Spinal cord (tissue), 10 donors: ENCODE measurements around the gene KRTDAP. TPM values are rescaled to one million over a fixed set of nuclear protein-coding genes. Genes with fewer than 3 reads are reported as not detected.
A peak's percentile ranks its signal among the peaks of the same experiment; 100 is the strongest.

Experiments used
- DNase-seq, 6 donors: peaks; one replicate each; pipeline versions ENCODE4 v3.0.0 to v3.0.0-alpha.2; 2013 to 2015; ENCODE audit warnings: low spot score in 6 of 6, low read depth in 4 of 6
- H3K27ac ChIP-seq: one replicate; pipeline ENCODE4 v1.5.1; 2013; ENCODE audit warnings: low read depth, low read length, control low read depth
- H3K27me3 ChIP-seq: one replicate; pipeline ENCODE4 v1.6.1; 2013; ENCODE audit warnings: low read length; ENCODE audit not compliant: control insufficient read depth, insufficient read depth
- H3K36me3 ChIP-seq: one replicate; pipeline ENCODE4 v1.6.1; 2013; ENCODE audit warnings: low read length; ENCODE audit not compliant: control insufficient read depth, insufficient read depth
- H3K4me1 ChIP-seq: one replicate; pipeline ENCODE4 v1.6.1; 2013; ENCODE audit warnings: low read length; ENCODE audit not compliant: control insufficient read depth, insufficient read depth
- H3K4me3 ChIP-seq: one replicate; pipeline ENCODE4 v1.5.1; 2013; ENCODE audit warnings: low read depth, low read length, control low read depth
- H3K9me3 ChIP-seq: one replicate; pipeline ENCODE4 v1.6.1; 2013; ENCODE audit warnings: low read length; ENCODE audit not compliant: control insufficient read depth, insufficient read depth
- WGBS: methylation state at CpG from one replicate; pipeline ENCODE4 v1.1.5; 2013; ENCODE audit warnings: missing lambda C conversion rate; ENCODE audit not compliant: insufficient coverage; 5-methylcytosine and 5-hydroxymethylcytosine counted together
- polyA plus RNA-seq, 2 donors: library from polyadenylated mRNA; unstranded; fragments of 120-200 nt; gene quantifications; one replicate each; pipeline ENCODE4 v1.2.1, GENCODE V29; 2013; ENCODE audit not compliant: insufficient read length in 2 of 2
- total RNA-seq, 2 donors: library from RNA; depleted of rRNA in 1 of 2; stranded (reverse); fragments of 120-200 nt in 1 of 2; fragments of >200 nt in 1 of 2; gene quantifications; one replicate each; pipeline versions ENCODE4 v1.2.3 to v1.2.4, GENCODE V29; 2013 to 2014
- donor health status: healthy.

KRTDAP gene
- total and polyA plus RNA-seq, 4 donors = not detected

DNA sequence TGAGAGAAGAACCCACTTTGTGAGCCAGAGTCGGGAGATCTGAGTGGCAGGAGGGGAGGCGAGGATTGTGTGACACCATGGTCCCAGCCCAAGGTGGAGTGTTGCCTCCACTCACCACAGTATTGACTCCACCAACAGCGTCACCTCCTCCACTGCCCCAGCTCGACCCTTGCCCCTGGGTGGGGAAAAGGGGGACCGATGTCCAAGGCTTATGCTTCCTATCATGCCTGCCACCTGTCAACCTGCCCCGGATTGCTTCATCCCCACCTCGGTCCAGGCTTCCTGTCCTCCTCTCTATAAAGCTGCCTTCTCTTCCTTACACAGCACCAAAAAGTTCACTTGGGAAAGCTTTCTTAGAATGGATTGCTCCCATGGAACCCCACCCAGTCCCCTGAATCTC is 15.7 kb upstream of the KRTDAP start:
- Histone ChIP-seq H3K9me3 (no peaks in the 10 kb centered on the region), H3K4me1 (peaks cover 13% of the 10 kb centered on the region), H3K36me3 (peaks cover 3% of the 10 kb centered on the region), H3K27me3 (peaks cover 38% of the 10 kb centered on the region), H3K27ac (no peak overlapping the region), H3K4me3 (no peak overlapping the region)
- DNase-seq = no peak
- 87% methylated on average over 5 of the region's 7 CpGs for WGBS

GRCh38 chr19:35502751-35503150 is 12.5 kb upstream of the KRTDAP start:
- no peak for DNase-seq
- peaks cover 9% of the 10 kb centered on the region for H3K36me3 ChIP-seq
- H3K4me3 ChIP-seq = no peak overlapping the region
- H3K27ac ChIP-seq = no peak overlapping the region
- WGBS = no CpG with 5 or more reads among the region's 4 CpGs
- peaks cover 8% of the 10 kb centered on the region for H3K27me3 ChIP-seq
- no peaks in the 10 kb centered on the region for H3K4me1 ChIP-seq
- no peaks in the 10 kb centered on the region for H3K9me3 ChIP-seq

DNA sequence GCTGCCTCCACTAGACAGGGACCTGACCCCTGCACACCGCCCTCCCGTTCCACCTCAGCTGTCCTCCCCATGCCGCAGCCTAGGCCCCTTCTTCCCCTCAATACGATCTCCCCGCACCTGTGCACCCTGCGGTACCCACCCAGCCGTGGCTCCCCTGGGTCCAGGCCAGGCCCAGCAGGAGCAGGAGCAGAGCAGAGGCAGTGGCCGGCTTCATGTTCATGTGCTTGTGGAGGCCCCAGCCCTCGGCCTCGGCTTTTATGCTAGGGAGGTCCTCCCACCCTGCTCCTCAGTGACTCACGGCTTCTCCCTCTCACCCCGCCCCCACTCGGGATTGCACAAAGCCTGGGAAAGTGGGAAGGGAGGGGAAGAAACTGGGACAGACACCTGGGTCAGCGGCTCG is 11.4 kb upstream of the KRTDAP start:
- DNase-seq = no peak
- peaks cover 9% of the 10 kb centered on the region for H3K36me3 ChIP-seq
- H3K27ac ChIP-seq = no peak overlapping the region
- 81% methylated on average over 8 of the region's 15 CpGs for WGBS
- H3K4me3 ChIP-seq = no peak overlapping the region
- H3K4me1 ChIP-seq = no peaks in the 10 kb centered on the region
- H3K27me3 ChIP-seq = peaks cover 5% of the 10 kb centered on the region
- no peaks in the 10 kb centered on the region for H3K9me3 ChIP-seq

DNA sequence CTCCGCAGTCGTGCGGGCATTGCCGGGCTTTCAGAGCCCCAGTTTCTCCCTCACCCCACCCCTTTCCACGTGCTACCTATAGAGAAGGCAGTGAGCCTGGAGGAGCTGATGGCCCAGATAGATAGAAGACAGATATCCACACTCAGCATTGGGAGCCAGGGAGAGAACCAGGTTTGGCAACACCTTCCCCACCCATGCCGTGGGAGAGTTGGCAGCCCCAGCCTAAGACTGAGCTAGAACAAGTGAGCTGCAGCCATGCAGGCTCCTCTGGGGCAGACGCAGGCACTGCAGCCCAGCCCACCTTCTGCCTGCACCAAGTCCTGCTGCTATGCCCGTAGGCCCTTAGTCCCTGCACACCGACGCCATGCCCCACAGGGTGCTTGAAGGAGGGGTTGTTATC is 10.3 kb upstream of the KRTDAP start:
- Histone ChIP-seq H3K4me3 (no peak overlapping the region), H3K36me3 (peaks cover 9% of the 10 kb centered on the region)
- whole genome bisulfite sequencing = 86% methylated on average over 6 of the region's 10 CpGs

GRCh38 chr19:35498984-35499527 is 8.8 kb upstream of the KRTDAP start:
- WGBS = 85% methylated on average over 4 of the region's 9 CpGs

More for the DNA sequence above, 10.3 kb upstream of the KRTDAP start:
- H3K27ac ChIP-seq = no peak overlapping the region
- DNase-seq = no peak
- H3K27me3 ChIP-seq = no peaks in the 10 kb centered on the region
- no peaks in the 10 kb centered on the region for H3K9me3 ChIP-seq
- peaks cover under 1% of the 10 kb centered on the region for H3K4me1 ChIP-seq

DNA sequence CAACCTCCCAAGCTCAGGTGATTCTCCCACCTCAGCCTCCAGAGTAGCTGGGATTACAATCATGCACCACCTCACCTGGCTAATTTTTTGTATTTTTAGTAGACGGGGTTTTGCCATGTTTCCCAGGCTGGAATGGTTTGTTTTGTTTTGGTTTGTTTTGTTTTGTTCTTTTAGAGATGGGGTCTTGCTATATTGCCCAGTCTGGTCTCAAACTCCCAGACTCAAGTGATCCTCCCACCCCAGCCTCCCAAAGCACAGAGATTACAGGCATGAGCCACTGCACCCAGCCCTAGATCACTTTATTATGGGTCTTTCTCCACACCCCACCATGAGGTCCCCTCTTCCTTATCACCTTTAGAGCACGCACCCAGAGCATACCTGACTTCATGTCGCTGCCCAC is 8.0 kb upstream of the KRTDAP start:
- no peaks in the 10 kb centered on the region for H3K27me3 ChIP-seq
- H3K9me3 ChIP-seq = no peaks in the 10 kb centered on the region
- H3K4me1 ChIP-seq = peaks cover 8% of the 10 kb centered on the region
- 89% methylated on average over 2 of the region's 3 CpGs for WGBS
- H3K36me3 ChIP-seq = peaks cover 9% of the 10 kb centered on the region
- no peak overlapping the region for H3K4me3 ChIP-seq
- no peak overlapping the region for H3K27ac ChIP-seq
- no peak for DNase-seq

More at GRCh38 chr19:35498984-35499527, 8.8 kb upstream of the KRTDAP start:
- H3K27me3 ChIP-seq = no peaks in the 10 kb centered on the region
- no peak overlapping the region for H3K4me3 ChIP-seq
- peaks cover 8% of the 10 kb centered on the region for H3K4me1 ChIP-seq
- peaks cover 9% of the 10 kb centered on the region for H3K36me3 ChIP-seq
- no peak for DNase-seq
- no peak overlapping the region for H3K27ac ChIP-seq
- no peaks in the 10 kb centered on the region for H3K9me3 ChIP-seq

DNA sequence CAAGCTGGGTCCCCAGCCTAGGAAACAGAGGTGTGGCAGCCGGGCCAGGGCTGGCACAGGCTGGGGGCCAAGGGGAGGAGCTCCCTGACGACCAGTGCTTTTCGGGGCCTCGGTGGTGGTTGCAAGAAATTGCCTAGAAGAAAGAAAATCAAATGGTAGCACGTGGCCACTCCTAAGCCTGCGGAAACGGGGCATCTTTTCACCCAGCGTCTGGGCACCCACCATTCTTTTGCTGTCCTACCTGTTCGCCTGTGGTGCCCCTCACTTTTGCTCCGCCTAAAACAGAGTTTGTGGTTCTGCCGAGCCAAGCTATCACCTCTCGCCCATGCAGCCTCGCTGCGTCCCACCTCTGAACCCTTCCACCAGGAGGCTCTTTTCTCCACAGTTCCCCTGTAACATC is 7.1 kb upstream of the KRTDAP start:
- Histone ChIP-seq H3K27ac (no peak overlapping the region), H3K4me1 (peaks cover 8% of the 10 kb centered on the region), H3K4me3 (no peak overlapping the region), H3K9me3 (no peaks in the 10 kb centered on the region), H3K27me3 (no peaks in the 10 kb centered on the region), H3K36me3 (peaks cover 9% of the 10 kb centered on the region)
- no peak for DNase-seq
- WGBS = 82% methylated on average over 14 of the region's 14 CpGs

DNA sequence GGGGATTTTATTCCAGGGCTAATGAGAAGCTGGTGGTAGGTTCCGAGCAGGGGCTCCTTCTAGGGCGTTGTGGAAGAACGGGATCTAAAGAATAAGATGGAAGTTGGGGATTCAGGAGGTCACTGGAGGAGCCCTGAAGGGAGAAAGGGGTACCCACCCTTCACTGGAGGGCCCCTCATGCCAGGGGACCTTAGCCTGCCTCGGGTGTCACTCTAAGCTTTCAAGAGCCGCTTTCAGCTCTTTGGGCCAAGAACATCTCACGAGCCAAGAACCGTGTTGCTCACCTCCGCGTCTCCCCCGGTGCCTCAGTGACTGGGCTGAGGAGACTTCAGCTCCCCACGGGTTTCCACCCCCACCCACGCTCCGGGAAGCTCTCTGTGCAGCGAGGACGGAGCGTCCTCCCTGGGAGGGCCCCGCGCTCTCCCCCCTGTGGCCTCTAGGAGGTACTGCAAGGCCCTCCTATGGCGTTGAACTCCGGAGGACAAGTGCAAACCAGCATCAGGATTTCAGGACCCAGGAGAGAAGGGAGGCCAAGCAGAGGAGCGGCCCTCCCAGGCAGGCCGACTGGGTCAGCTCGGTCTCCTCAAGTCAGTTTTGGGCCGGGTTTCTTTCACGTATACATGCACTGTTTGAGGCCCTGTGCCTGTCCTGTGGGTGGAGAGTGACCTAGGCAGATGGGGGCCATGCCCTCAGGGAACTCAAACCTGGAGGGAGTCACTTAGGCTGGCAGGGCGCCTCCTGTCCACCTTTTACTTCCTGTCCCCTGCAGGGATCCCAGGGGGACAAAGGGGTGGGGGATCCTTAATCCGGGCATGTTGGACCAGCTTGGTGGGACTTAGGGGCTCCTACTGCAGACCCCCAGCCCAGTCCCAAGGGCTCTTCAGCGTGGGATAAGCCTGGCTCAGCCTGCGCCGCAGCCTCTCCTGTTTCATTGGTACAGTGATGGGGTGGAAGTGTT is 5.1 kb upstream of the KRTDAP start:
- Histone ChIP-seq H3K4me1 (peaks cover 8% of the 10 kb centered on the region), H3K4me3 (no peak overlapping the region), H3K36me3 (peaks cover 3% of the 10 kb centered on the region), H3K9me3 (no peaks in the 10 kb centered on the region), H3K27me3 (no peaks in the 10 kb centered on the region), H3K27ac (no peak overlapping the region)
- WGBS = 26% methylated on average over 26 of the region's 30 CpGs
- peak in 2 of 6 donors; percentile 69 to 76 for DNase-seq

GRCh38 chr19:35493971-35494370 is 3.7 kb upstream of the KRTDAP start:
- no peak for DNase-seq
- Histone ChIP-seq H3K4me3 (no peak overlapping the region), H3K4me1 (peaks cover 8% of the 10 kb centered on the region), H3K9me3 (no peaks in the 10 kb centered on the region), H3K27me3 (no peaks in the 10 kb centered on the region), H3K27ac (no peak overlapping the region), H3K36me3 (no peaks in the 10 kb centered on the region)
- WGBS = 85% methylated on average over 7 of the region's 9 CpGs
